Measurements from ENCODE around the gene SEPHS2.

Gene SEPHS2

GRCh38 chr16:30470632-30470995 is 24.9 kb upstream of the SEPHS2 start:
- ChIA-PET POLR2A (no interaction called here), CTCF (interaction anchor here (0.6 to 1.5 kb wide), 2 partner anchors 13 to 41 kb away, joined by 3 read pairs; partner anchors contain the start of gene DCTPP1)
- H3K9me3 ChIP-seq (ENCODE audit: control insufficient read depth, insufficient read depth, low read depth, low read length): no peaks in the 10 kb centered on the region

More at GRCh38 chr16:30470632-30470995, 24.9 kb upstream of the SEPHS2 start:
- H3K4me3 ChIP-seq (ENCODE audit: low read depth, low read length): no peak overlapping the region
- no peaks in the 10 kb centered on the region for H3K36me3 ChIP-seq (ENCODE audit: control insufficient read depth in 2 of 2, insufficient read depth in 1 of 2, low read length in 2 of 2)
- TF ChIP-seq ZNF433 (tag by site-specific recombination; IDR thresholded peaks at IDR 0.05; ENCODE audit: low read depth) (no peak), ZNF768 (tag by site-specific recombination; IDR thresholded peaks at IDR 0.05) (no peak), ZFP3 (tag by site-specific recombination; IDR thresholded peaks at IDR 0.05; ENCODE audit: low read depth) (no peak), ZNF654 (tag by site-specific recombination; IDR thresholded peaks at IDR 0.05; ENCODE audit: low read depth) (no peak), ZNF600 (tag by site-specific recombination; IDR thresholded peaks at IDR 0.05) (no peak), HOXD13 (CRISPR knock-in tag; IDR thresholded peaks at IDR 0.05; ENCODE audit: borderline replicate concordance) (no peak), ZBTB11 (tag by site-specific recombination; conservative IDR thresholded peaks at IDR 0.05; ENCODE audit: low read depth) (no peak), ZNF133 (tag by site-specific recombination; IDR thresholded peaks at IDR 0.05) (no peak), REPIN1 (tag by site-specific recombination; IDR thresholded peaks at IDR 0.05; ENCODE audit: low read depth) (no peak), KLF1 (tag by site-specific recombination; IDR thresholded peaks at IDR 0.05) (no peak), IKZF3 (tag by site-specific recombination; IDR thresholded peaks at IDR 0.05) (no peak), BCL6B (tag by site-specific recombination; IDR thresholded peaks at IDR 0.05) (no peak)
- TF ChIP-seq, protein P1, sequence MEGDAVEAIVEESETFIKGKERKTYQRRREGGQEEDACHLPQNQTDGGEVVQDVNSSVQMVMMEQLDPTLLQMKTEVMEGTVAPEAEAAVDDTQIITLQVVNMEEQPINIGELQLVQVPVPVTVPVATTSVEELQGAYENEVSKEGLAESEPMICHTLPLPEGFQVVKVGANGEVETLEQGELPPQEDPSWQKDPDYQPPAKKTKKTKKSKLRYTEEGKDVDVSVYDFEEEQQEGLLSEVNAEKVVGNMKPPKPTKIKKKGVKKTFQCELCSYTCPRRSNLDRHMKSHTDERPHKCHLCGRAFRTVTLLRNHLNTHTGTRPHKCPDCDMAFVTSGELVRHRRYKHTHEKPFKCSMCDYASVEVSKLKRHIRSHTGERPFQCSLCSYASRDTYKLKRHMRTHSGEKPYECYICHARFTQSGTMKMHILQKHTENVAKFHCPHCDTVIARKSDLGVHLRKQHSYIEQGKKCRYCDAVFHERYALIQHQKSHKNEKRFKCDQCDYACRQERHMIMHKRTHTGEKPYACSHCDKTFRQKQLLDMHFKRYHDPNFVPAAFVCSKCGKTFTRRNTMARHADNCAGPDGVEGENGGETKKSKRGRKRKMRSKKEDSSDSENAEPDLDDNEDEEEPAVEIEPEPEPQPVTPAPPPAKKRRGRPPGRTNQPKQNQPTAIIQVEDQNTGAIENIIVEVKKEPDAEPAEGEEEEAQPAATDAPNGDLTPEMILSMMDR (tag by site-specific recombination; IDR thresholded peaks at IDR 0.05): no peak
- TF ChIP-seq, protein P2, sequence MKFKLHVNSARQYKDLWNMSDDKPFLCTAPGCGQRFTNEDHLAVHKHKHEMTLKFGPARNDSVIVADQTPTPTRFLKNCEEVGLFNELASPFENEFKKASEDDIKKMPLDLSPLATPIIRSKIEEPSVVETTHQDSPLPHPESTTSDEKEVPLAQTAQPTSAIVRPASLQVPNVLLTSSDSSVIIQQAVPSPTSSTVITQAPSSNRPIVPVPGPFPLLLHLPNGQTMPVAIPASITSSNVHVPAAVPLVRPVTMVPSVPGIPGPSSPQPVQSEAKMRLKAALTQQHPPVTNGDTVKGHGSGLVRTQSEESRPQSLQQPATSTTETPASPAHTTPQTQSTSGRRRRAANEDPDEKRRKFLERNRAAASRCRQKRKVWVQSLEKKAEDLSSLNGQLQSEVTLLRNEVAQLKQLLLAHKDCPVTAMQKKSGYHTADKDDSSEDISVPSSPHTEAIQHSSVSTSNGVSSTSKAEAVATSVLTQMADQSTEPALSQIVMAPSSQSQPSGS (tag by site-specific recombination; IDR thresholded peaks at IDR 0.05; ENCODE audit: low read depth): no peak
- TF ChIP-seq, protein P3, sequence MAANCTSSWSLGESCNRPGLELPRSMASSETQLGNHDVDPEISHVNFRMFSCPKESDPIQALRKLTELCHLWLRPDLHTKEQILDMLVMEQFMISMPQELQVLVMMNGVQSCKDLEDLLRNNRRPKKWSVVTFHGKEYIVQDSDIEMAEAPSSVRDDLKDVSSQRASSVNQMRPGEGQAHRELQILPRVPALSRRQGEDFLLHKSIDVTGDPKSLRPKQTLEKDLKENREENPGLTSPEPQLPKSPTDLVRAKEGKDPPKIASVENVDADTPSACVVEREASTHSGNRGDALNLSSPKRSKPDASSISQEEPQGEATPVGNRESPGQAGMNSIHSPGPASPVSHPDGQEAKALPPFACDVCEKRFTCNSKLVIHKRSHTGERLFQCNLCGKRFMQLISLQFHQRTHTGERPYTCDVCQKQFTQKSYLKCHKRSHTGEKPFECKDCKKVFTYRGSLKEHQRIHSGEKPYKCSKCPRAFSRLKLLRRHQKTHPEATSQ (tag by site-specific recombination; IDR thresholded peaks at IDR 0.05): no peak
- no peak overlapping the region for H3K27ac ChIP-seq (ENCODE audit: extremely low read depth, low read depth, low read length)
- H3K4me1 ChIP-seq (ENCODE audit: control insufficient read depth, insufficient read depth, low read length): no peaks in the 10 kb centered on the region

Measured in HEK293 (cell line).